ENCODE results near the gene NKAIN1.
"Not testable (repeated sequence)": the region's sequence is repeated elsewhere in the genome, so short reads cannot be mapped to it uniquely, and the experiment has no call there.

NKAIN1 gene

DNA sequence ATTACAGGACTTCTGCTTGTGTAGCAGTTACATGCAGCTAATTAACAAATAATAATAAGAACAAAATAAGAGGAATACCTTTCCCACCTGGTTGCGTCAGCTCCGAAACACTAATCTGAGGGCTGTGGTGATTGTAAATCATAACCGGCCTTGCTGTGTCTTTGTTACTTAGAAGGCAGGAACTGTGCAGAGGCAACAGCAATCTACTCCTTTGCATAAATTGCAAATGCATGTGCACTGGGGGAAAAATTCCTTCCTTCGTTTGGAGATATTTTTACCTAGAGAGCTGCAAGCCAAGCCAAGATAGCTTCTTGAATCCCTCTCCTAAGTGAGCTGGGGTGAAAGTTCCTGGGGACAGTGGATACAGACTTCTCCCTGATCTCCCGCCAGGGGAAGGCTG lies 46.0 kb downstream of the NKAIN1 start:
- no peak for DNase-seq

DNA sequence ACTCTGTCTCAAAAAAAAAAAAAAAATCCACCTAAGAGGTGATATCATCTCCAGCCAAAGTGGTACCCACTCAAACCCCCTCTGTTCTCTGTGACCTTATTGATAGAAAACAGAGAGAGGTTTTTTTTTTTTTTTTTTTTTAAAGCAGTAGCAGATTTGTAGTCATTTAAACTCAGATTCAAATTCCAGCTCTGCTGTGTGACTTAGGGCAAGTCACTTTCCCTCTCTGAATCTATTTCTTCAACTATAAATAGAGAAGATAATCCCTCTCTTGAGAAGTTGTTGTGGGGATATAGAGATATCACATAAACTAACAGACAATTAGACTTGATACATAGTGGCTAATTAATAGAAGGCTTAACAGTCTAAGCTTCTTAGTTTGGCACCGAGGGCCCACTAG lies 48.4 kb downstream of the NKAIN1 start:
- no peak for DNase-seq

DNA sequence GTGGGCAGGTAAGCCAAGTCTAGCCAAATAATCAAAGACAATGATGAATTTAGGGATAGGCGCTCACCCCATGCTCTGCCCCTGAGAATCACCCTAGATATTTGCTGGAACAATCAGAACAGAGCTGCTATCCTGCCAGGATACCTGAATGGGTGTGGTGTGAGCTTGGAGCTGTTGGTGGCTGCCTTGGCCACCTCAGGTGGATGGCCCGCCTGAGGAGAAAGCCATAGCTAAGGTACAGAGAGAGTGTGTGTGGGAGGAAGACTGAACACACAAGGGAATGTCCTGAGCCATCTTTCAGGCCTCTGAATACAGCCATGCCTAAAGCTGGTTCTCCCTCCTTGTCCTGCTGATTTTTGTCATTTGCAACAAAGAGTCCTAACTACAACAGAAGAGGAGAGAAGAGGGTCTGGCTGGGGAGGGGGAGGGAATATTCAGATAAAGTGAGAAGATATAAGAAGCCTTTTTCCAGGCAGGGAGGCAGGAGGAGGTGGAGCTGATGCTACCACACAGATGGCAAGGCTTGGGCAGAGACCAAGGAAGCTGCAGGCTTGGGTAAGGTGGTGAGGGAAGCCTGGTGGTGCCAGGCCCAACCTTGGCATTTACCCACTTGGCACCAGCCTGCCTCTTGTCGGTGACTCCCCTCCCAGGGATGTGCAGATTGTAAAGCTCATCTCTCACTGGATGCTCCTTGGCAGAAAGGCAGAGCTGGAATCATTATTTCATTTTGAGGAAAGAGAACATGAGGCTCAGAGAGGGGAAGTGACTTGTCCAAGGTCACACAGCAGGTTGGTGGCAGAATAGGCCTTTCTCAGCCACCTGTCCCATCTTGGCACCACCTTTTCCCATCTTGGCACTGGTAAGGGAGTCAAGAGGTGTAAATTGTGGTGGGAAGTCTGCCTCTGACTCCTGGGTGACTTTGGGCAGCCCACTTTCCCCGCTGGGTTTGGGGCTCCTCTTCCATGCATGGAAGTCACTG lies 49.7 kb downstream of the NKAIN1 start:
- no peak for DNase-seq

DNA sequence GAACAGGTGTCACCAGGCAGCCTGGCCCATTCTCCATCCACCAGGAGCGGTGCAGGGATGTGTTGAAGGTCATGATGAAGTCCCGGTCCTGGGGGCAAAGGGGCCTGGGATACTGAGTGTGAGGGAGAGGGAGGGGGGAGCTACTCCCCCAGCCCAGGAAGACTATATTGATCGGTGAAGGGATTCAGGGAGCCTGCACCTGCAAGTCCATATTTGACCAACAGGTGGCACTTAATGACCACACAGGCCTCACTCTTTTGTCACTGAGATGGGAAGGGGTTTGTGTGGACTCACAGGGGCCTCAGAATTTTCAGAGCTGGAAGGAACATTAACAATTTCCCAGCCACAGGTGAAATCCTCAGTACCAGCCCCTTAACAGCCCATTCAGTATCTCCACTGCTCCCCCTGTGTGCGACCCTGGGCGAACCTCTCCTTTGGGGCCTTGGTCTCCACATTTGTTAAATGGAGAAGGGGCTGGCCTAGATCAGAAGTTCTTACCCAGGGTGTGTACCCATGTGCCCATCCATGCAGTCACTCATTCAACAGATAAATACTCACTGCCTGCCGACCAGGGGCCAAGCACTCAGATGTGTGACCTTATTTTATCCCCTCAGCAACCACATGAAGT lies 55.6 kb downstream of the NKAIN1 start:
- DNase-seq = peak; percentile 3

DNA sequence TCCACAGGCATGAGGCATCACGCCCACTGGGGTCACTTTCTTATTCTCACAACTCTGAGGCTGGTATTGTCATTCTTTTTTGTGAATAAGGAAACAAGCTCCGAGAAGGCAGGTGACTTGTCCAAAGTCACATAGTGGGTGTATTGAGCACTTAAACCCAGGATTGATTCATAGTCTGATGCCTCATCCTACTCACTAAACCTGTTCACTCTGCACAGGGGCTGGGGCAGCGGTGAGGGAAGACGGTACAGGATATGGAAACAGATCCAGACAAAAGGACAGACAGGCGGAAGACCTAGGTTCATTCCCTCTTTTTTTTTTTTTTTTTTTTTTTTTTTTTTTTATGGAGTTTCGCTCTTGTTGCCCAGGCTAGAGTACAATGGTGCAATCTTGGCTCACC lies 56.6 kb downstream of the NKAIN1 start:
- DNase-seq = no peak

DNA sequence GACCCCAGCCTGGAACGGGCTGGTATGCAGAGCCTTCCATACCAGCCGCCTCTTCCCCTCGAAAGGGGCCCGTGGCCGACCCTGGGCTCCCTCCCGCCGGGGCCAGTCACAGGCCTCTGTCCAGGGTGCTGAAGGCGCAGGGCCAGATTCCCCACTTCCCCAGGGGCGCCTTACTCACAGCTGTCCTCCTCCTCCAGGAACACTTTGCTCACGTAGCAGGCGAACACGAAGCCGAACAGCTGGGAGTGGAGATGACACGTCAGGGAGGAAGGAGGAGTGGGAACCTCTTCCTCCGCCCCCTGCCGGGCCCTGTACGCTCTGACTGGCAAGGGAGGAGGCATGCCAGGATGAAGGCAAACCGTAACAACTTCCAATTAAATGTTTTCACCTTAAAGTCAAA lies 57.3 kb downstream of the NKAIN1 start:
- peak; percentile 17 for DNase-seq

DNA sequence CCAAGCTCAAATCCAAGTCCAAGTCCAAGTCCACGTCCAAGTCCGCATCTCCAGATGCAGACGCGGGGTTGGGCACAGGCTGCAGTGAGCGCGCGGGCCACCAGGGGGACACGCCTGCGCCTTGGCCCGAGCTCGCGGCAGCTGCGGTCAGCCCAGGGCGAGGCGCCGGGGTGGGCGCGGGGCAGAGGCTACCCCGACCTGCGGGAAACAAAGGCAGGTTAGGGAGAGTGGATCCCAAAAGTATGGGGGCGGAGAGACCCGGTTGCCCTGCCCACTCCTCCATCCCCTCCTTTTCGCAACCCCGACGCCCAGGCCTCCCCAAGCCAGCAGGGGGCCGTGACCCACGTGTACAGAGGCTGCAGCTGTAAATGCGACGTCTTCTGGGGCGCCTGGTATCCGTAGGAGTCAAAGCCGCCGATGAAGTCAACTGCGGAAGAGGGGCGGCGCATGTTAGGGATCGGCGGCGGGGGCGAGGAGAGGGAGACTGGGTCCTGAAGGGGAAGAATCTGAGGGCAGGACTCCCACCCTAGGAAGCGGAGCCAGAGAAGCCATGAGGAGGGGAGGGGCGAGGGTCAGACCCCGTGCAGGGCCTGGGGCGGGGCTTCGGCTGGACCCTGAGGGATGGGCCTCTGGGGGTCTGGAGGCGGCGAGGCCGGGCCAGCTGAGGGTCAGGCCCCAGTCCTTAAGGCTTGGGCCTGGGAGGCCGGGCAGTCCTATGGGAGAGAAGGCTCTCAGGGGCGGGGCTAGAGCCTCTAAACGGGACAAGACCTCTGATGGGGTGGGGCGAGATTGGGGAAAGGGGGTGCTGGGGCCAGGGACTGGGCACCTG lies 58.0 kb downstream of the NKAIN1 start:
- peak; percentile 18 for DNase-seq

DNA sequence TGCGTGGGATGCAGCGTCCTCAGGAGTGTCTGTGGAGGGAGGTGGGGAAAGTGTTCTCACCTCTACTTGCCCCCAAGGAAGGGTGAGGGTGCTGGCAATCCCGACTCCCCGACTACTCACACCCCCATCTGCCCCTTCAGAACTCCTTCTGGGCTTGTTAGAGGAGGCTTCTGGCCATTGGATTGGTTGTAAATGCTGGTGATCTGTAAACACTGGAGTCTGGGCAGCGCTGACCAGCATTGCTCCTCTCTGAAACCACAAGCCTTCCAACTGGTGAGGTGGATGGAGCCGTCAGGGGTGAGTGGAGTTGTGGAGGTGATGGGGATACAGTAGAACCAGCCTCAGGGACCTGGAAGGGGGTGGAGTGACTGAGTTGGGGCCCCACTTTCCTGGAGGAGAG lies 59.3 kb downstream of the NKAIN1 start:
- no peak for DNase-seq

DNA sequence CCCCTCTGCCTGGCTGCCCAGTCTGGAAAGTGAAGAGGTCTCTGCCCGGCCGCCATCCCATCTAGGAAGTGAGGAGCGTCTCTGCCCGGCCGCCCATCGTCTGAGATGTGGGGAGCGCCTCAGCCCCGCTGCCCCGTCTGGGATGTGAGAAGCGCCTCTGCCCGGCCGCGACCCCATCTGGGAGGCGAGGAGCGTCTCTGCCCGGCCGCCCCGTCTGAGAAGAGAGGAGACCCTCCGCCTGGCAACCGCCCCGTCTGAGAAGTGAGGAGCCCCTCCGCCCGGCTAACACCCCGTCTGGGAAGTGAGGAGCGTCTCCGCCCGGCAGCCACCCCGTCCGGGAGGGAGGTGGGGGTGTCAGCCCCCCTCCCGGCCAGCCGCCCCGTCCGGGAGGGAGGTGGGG lies 63.4 kb downstream of the NKAIN1 start:
- not testable (repeated sequence) for DNase-seq

DNA sequence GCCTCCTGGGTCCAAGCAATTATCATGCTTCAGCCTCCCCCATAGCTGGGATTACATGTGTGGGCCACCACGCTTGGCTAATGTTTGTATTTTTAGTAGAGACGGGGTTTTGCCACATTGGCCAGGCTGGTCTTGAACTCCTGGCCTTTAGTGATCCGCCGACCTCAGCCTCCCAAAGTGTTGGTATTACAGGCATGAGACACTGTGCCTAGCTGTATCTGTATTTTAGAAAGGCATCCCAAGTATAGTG lies 69.3 kb downstream of the NKAIN1 start:
- DNase-seq = no peak

DNA sequence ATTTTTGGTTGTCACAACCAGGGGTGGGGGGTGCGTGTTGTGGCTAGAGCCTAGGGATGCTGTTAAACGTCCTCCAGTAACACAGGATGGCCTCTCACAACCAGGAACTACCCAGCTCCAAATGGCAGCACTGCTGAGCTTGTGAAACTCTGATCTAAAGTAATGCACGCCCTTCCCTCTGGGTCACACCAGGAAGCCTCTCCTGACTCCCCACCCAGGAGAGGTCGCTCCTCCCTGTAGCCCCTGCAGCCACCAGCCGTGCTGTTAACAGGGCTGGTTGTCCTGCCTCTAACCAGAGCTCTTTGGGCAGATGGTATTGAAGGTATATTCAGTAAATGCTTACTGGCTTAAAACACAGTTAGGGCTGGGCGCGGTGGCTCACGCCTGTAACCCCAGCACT lies 73.2 kb downstream of the NKAIN1 start:
- DNase-seq = no peak

DNA sequence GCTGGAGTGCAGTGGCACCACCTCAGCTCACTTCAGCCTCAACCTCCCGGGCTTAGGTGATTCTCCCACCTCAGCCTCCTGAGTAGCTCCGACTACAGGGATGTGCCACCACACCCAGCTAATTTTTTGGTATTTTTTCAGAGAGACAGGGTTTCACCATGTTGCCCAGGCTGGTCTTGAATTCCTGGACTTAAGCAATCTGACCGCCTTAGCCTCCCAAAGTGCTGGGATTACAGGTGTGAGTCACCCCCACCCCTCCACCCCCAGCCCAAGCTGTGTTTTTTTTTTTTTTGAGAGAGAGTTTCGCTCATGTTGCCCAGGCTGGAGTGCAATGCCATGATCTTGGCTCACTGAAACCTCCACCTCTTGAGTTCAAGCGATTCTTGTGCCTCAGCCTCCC lies 75.4 kb downstream of the NKAIN1 start:
- no peak for DNase-seq

DNA sequence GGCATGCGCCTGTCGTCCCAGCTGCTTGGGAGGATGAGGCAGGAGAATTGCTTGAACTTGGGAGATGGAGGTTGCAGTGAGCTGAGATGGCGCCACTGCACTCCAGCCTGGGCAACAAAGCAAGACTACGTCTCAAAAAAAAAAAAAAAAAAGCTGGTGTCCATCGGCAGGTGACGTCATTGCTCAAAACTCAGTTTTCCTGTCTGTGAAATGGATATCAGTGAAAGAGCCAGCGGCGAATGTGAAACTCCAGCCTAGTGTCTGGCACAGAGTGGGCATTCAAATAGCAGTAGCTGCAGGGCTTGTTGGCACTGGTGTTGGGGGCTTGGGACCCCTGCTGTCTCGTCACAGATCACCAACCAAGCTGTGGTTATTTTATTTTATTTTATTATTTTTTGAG lies 75.8 kb downstream of the NKAIN1 start:
- DNase-seq = no peak

DNA sequence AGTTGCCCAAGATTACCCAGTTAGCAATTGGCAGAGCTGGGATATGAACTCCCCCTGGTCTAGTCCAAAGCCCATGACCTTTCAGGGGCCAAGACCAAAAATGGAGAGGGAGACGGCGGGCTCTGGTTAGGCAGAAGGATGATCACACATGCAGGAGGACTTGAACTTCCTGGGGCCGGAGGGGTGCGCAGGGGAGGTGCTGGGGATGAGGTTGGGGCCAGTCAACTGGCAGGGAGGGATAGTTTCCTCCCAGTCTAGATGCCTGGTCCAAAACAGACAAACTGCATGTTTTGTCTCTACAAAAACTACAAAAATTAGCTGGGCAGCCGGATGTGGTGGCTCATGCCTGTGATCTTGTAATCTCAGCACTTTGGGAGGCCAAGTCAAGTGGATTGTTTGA lies 78.1 kb downstream of the NKAIN1 start:
- no peak for DNase-seq

DNA sequence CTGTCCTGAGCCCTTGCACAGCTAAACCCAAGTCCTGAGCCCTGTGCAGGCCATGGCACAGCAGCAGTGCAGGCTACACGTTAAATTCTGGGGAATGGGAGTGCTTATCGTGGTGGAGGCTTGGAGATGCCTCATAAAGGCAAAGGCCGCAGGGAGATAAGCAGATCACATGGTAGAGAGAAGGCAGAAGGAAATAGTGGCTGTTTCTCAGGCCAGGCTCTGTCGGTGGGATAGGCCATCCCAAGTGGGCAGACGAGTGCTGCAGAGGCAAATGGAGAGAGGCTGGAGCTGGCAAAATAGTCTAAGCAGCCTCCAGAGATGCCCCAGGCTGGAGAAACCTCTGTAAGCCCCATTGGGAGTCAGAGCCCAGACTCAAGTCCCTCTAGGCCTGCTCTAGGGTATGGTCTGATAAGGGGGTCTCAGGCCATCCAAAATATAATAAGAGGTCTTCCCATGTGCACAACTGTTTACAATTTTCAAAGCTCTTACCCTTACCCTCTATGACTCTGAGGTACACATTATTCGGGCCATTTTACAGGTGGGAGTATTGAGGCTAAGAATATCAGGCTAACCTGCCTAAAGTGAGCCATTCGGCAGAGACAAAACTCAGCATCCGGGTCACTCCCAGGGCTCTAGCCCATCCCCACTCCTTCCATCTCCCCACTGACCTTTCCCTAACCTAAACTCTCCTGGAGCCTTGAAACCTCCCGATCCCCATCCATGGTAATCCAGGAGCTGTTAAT lies 79.6 kb downstream of the NKAIN1 start:
- DNase-seq = no peak

DNA sequence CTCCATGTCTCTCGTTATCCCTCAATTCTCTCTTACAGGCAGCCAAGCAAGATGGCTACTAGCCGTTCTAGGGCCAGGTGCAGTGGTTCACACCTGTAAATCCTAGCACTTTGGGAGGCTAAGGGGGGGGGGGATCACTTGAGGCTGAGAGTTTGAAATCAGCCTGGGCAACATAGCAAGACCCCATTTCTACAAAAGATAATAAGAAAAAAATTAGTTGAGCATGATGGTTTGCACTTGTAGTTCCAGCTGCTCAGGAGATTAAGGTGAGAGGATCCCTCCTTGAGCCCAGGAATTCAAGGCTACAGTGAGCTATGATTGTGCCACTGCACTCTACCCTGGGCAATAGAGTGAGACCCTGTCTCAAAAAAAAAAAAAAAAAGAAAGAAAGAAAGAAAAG lies 80.4 kb downstream of the NKAIN1 start:
- no peak for DNase-seq

DNA sequence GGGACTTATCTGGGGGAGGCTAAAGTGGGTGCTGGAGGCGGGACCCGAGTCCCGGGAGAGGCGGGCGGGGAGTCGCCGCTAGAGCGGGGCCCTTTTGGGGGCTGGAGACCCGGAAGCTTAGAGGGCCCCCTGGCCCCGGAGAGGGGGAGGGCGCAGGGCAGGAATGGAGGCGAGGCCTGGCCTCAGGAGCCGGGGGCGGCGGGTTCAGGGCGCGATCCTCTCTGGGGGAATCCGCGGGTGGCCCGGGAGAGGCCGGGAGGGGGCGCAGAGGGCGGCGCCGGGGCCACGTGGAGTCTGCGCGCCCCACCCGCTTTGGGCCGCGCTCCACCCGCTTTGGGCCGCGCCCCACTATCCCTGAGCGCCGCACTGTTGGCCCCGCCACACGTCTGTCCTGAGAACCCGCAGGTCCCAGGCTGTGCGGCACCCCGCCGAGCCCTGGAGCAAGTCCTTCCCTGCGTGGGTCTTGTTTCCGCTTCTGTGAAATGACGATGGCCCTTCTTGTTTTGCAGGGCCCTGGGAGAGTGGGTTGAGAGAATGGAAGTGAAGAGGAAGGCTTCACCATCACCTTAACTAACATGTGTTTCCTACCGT lies 84.4 kb downstream of the NKAIN1 start:
- peak; percentile 49 for DNase-seq

DNA sequence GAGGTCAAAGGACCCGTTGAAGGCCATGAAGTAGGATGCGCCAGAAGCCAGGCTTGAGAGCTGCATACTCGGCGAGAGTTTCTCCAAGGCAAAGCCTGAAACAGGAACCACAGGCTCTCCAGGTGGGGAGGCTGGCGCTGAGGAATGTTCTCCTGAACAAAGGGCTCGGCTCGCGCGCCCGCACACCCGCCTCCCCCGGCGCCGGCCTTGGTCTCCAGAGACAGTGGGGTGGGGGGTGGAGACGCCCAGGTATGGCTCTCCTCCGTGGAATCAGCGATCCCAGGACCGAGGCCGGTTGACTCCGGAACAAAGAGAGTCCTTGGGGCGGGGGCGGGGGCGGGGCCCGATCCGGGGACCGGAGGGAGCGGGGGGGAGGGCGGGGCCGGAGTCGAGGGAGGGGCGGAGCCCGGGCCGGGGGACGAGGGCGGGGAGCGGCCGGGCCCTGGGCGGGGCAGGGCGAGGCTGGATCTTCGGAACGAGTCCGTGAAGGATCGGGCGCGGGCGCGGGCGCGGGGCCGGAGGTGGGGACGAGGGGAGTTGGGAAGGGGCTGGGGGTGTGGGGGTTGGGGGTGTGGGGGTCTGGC lies 85.0 kb downstream of the NKAIN1 start:
- peak; percentile 61 for DNase-seq

DNA sequence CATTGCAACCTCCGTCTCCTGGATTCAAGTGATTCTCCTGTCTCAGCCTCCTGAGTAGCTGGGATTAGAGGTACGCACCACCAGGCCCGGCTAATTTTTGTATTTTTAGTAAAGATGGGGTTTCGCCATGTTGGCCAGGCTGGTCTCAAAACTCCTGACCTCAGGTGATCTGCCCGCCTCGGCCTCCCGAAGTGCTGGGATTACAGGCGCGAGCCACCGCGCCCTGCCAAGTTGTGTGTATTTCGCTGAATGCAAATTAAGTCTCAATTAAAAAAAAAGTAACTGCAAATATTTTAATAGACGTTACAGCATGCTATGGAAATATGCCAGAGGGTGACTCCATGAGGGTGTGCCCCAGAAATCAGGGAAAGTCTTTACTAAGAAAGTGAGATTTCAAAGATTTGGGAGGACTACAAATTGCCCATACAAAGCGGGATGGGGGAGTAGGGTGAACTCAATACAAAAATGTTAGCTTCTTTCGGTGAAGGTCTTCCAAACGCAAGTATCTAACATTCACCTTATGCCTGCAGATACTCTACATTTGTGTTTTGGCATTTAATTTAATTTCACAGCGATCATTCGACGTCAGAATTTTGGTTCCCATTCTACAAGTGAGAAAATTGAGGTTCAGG lies 85.6 kb downstream of the NKAIN1 start:
- DNase-seq = no peak

DNA sequence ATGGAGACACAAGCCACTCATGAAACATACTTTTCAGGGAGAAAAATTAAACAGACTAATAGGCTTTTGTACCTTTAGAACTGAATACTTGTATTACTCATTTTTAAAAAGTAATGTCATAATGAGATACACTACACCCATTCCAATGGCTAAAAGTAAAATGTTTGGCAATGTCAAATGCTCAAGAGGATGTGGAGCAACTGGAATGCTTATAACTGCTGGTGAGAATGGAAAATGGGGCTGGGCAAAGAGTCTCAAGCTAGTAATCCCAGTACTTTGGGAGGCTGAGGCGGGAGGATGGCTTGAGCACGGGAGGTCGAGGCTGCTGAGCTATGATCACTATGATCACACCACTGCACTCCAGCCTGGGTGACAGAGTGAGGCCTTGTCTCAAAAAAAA lies 86.3 kb downstream of the NKAIN1 start:
- DNase-seq = no peak

DNA sequence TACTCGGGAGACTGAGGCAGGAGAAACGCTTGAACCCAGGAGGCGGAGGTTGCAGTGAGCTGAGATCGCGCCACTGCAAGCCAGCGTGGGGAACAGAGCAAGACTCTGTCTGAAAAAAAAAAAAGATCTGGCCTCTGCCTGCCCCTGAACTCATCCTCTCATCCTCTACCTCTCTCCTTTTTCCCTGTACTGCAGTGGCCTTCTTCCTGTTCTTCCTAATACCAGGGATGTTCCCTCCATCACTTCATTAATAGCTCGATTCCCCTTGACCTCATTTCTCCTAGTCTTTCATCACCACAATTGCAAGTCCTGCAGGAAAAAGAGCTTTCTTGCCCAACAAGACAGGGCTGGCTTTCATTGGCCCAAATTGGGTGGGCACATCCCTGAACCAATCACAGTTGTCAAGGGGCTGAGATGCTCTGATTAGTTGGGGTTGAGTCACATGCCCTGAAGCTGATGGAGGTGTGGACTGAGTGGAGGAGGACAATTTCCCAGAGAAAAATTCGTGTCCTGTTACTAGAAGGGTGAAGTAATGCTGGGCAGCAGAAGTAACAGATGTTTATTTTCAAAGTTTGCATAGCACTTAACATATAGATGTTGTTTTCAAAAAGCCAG lies 87.4 kb downstream of the NKAIN1 start:
- no peak for DNase-seq
